Measurements from ENCODE around the gene RASGRF2.

DNA sequence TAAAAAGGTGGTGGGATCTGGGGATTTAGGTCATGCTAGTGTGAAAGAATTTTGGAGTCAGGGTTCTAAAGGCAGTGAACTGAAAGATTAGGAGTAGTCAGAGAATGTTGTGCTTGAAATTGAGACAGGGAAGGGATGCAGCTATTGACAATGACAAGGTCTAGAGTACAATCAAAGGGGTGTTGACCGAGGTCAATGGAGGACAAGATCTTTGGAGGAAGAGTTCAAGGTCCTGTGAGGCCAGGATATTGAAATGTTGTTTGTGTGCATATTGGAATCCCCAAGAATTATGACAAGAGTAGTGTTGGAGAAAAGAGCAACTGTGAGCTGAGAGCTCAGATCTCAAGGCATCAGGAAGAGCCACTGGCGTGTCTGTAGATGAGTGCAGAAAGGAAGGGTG is 116.9 kb downstream of the RASGRF2 start:
- TF ChIP-seq, protein P1, sequence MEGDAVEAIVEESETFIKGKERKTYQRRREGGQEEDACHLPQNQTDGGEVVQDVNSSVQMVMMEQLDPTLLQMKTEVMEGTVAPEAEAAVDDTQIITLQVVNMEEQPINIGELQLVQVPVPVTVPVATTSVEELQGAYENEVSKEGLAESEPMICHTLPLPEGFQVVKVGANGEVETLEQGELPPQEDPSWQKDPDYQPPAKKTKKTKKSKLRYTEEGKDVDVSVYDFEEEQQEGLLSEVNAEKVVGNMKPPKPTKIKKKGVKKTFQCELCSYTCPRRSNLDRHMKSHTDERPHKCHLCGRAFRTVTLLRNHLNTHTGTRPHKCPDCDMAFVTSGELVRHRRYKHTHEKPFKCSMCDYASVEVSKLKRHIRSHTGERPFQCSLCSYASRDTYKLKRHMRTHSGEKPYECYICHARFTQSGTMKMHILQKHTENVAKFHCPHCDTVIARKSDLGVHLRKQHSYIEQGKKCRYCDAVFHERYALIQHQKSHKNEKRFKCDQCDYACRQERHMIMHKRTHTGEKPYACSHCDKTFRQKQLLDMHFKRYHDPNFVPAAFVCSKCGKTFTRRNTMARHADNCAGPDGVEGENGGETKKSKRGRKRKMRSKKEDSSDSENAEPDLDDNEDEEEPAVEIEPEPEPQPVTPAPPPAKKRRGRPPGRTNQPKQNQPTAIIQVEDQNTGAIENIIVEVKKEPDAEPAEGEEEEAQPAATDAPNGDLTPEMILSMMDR (conservative IDR thresholded peaks at IDR 0.05; ENCODE audit: low read depth, low read length): no peak
- TF ChIP-seq EZH2 (IDR thresholded peaks at IDR 0.05; ENCODE audit: low read length, unreplicated experiment): no peak
- no peak for TF ChIP-seq EZH2phosphoT487 (IDR thresholded peaks at IDR 0.05; ENCODE audit: borderline replicate concordance, low read length)

Data from PC-3 (cell line).